Activated naive CD8-positive, alpha-beta T cell treated with anti-CD3 and anti-CD28 coated beads, Interleukin-2, amount 50 U/mL, for 16 hours (primary cell): ENCODE data around the gene CD99.
"Not testable (repeated sequence)": the region's sequence is repeated elsewhere in the genome, so short reads cannot be mapped to it uniquely, and the experiment has no call there.

ENCODE experiments used
- DNase-seq: peaks from one replicate; pipeline ENCODE4 v3.0.0-alpha.2; 2020; ENCODE audit warnings: low read depth, low spot score

CD99 gene

DNA sequence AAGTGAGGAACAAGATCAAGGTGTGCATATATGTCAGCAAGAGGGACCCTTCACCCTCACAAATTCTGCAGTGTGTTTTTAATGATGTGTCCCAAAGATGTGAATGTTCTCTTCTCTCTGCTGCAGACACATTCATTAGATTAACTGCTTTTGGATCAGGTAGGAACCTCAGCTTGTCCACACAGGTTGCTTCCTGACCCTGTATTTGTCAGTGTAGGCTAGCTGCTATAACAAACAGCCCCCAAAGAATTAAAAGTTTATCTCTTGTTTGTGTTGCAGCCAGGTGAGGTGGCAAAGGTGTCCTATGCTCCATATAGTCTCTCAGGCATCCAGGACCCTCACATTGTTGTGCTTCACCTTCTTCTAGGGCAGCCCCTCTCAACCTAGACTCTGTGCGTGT, 78.5 kb downstream of the CD99 start:
- no peak for DNase-seq

DNA sequence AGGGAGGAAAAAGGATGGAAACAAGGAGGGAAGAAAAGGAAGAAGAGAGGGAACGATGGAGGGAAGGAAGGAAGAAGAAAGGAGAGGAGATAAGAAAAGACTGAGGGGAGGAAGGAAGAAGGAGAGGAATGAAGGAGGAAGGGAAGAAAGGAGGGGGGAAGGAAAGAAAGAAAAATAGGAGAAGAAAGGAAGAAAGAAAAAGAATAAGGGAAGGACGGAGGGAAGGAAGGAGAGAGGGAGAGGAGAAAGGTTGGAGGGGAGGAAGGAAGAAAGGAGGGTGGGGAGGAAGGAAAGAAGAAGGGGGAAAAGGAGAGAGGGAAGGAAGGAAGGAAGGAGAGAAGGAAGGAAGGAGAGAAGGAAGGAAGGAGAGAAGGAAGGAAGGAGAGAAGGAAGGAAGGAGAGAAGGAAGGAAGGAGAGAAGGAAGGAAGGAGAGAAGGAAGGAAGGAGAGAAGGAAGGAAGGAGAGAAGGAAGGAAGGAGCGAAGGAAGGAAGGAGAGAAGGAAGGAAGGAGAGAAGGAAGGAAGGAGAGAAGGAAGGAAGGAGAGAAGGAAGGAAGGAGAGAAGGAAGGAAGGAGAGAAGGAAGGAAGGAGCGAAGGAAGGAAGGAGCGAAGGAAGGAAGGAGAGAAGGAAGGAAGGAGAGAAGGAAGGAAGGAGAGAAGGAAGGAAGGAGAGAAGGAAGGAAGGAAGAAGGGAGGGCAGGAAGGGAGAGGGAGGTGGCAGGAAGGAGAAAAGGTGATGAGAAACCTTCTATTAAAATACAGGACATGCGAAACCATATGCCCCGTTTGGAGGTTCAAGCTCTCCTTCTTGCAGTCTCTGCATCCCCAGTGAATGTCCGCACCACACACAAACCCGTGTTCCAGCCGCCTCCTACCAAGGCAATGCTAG, 82.3 kb downstream of the CD99 start:
- DNase-seq = not testable (repeated sequence)

DNA sequence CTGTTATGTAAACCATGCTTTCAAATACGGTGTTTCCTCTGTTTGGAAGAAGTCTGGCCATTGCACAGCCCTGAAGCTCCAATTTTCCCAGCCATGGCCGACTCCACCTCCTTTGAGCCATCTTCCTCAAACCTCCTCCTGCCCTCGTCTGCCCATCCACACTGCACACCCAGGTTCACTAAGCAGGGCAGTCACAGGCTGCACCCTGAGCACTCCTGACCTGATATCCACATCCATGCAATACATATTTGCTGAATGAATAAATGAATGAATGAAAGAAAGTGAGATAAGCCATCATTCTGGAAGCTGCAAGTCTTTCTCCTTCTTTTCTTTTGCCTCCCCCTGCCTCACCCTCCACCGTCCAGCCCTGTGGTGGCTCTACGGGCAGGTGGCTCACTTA, 83.0 kb downstream of the CD99 start:
- no peak for DNase-seq

DNA sequence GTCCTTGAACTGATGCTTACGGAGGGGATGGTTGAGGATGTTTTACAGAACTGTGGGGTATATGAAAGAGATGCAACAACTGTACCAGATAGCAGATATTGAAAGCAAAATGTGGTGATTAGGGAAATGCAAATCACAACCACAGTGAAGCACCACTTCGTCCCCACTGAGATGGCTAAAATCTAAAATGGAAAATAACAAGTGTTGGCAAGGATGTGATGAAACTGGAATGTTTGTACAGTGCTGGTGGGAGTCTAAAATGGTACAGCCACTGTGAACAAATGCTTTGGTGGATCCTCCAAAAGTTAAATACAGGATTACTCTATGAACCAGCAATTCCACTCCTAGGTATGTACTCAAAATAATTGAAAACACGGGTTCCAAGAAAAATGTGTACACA, 83.7 kb downstream of the CD99 start:
- DNase-seq = no peak

DNA sequence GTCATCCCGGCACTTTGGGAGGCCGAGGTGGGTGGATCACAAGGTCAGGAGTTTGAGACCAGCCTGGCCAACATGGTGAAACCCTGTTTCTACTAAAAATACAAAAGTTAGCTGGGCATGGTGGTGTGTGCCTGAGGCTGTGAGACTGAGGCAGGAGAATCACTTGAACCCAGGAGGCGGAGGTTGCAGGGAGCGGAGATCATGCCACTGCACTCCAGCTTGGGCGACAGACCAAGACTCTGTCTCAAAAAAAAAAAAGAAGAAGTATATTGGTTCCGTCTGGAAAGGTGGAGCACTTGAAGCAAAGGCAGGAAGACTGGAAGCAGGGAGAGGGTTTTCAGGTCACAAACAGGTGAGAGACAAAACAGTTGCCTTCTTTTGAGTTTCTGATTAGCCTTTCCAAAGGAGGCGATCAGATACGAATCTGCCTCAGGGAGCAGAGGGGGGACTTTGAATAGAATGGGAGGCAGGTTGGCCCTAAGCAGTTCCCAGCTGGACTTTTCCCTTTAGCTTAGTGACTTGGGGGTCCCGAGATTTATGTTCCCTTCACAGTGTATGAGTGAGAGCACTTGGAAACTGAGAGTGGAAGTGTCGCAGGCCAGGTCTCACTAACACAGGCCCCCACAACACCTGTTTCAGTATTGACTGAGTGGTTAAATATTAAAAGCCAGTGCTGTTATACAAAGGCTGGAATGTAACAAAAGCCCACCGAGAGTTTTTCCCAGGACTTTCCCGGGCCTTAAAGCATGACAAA, 89.6 kb downstream of the CD99 start:
- DNase-seq = not testable (repeated sequence)

DNA sequence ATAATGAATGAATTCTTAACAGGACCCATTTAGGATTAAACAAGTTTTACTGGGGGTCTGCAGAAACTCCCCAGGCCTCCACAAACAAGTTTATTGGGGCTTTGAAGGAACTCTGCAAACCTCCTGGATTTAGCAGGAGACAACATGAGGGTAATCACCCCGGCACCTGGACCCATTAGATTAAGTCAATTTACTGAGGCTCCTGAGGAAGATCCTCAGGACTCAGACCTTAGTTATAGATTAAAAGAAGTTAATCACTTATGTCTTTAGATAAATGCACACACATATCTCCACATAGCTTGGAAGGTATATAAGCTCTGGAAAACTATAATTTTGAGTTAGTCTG, 90.1 kb downstream of the CD99 start:
- DNase-seq = no peak

DNA sequence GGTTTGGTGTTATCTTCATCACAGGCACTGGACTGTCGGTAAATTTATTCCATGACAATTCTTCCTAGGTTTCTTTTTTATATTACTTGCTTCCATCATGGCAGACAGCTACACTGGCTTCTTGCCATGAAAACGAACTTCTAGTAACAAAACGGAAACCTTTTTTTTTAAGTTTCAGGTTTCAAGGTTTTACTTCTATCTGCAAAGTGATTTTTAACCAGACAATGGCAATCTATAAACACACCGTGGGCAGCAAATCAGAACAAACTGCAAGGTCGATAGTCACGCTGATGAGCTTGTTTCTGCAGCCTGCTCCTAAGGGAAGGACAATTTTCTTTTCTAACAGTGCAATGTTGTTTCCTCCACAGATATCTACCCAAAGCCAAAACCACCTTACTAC, 90.6 kb downstream of the CD99 start:
- DNase-seq = no peak

DNA sequence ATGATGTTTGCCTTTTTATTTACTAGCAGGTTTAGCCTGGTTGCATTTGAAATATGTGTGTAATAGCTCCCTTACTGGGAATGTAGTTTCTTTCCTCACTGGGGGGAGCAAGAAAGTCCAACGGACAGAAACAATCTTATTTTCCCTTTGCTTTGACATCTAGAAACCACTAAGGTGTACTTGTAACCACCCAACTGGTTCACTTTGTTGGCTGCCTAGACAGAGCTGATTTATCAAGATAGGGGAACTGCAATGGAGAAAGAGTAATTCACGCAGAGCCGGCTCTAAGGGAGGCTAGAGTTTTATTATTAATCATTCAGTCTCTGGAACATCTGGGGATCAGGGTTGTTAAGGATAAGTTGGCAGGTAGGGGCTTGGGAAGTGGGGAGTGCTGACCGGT, 91.1 kb downstream of the CD99 start:
- no peak for DNase-seq

DNA sequence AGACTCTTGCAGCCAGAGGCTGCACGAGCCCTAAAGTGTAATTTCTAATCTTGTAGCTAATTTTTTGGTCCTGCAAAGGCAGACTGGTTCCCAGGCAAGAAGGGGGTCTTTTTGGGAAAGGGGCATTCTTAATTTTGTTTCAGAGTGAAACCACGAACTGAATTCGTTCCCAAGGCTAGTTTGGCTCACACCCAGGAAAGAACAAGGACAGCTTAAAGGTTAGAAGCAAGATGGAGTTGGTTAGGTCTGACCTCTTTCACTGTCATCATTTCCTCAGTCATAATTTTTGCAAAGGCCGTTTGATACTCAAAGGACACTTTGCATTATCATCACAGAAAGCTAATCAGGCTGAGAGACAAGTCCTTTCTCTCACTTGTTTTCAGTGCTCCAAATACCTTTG, 91.7 kb downstream of the CD99 start:
- no peak for DNase-seq

DNA sequence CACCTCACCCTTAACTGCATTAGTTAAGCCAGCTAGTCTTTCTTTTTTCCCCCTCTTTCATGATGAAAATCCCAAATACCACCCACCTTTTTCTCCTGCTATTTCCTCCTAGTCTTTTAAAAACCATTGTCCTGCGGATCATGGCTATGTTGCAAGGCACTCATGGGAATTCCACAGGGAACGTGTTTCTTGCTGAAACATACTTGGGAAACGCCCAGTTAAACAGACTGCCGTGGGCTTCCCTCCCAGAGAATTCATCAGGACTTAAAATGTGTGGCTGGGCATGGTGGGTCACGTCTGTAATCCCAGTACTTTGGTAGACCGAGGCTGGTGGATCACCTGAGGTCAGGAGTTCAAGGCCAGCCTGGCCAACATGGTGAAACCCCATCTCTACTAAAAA, 92.9 kb downstream of the CD99 start:
- DNase-seq = no peak

DNA sequence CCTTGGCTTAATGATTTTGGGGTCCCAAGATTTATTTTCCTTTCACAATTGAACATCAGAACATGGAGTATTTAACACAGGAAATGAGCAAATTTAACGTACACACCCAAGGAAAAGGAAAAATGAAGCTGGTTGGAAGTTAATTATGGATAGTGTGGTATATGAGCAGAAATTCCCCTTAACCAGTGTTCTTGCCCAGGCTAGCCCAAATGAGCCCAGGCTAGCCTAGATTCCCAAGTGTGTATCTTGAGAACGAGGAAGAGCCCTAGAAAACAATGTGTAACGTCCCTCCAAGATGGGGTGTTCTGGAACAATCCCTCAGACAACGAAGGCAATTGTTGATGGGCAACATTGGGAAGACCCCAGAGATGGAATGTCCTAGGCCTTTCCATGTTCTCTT, 94.4 kb downstream of the CD99 start:
- DNase-seq = no peak

DNA sequence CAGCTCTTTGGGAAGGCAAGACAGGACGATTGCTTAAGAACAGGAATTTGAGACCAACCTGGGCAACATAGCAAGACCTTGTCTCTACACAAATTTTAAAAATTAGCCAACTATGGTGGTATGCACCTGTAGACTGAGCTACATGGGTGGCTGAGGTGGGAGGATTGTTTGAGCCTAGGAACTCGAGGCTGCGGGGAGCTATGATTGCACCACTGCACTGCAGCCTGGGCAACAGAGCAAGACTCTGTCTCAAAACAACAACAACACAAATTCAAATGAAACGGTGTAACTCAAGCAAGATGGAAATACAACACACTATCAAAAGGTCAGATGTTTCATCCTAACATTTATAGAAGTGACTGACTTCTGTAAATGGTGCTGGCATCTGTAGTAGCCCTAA, 97.9 kb downstream of the CD99 start:
- no peak for DNase-seq

DNA sequence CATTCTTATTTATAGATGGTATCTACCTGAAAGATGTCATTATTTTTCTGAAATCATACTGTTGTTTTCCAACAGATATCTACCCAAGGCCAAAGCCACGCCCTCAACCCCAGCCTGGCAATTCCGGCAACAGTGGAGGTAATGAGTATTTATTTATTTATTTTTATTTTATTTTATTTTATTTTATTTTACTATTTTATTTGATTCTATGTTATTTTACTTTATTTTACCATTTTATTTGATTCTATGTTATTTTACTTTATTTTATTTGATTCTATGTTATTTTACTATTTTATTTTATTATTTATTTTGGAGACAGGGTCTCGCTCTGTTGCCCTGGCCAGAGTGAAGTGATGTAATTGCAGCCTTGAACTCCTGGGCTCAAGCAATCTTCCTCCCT, 98.5 kb downstream of the CD99 start:
- no peak for DNase-seq
